ENCODE results near the gene HSD11B2. TPM values are rescaled to one million over a fixed set of nuclear protein-coding genes. Genes with fewer than 3 reads are reported as not detected.

The HSD11B2 gene
- total and polyA plus RNA-seq, 2 of the 8 experiments (the other 6 are each of a cell fraction or from before 2014, with no cell fraction given) = 28.7 to 32.9 TPM

DNA sequence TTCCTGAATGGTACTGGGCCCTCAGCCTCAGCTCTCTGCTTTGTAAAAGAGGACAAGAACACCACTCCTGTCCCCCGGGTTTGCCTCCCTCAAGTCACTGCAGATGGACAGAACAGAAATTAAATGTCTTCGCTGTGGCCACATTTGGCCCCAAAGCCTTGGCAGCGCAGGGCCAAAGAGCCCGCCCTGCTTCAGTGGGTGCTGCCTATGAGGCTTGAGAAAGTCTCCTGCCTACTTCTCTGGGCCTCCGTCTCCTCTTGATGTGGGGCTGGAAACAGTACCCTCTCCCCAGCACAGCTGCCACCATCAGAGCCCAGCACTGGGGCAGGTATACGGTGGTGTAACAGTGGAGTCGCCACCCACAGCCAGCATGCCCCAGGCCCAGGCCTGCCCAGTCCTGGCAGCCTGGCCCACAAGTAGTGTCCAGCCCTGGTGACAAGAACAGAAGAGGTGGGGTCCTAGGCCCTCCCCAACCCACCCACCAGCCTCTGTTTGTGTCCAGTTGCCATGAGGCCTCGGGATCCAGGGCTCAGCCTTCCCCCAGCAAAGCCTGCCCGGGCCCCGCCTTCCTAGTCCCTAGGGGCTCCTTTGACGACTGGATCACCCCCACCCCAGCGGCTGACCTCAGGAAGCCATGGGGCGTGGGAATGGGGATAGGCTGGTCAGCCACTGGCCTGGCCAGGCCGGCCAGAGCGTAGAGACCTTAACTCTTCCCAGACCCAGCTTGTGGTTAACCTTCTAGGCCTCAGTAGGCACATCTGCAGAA is 33.7 kb upstream of the HSD11B2 start (continued):
- TF ChIP-seq, protein P1, sequence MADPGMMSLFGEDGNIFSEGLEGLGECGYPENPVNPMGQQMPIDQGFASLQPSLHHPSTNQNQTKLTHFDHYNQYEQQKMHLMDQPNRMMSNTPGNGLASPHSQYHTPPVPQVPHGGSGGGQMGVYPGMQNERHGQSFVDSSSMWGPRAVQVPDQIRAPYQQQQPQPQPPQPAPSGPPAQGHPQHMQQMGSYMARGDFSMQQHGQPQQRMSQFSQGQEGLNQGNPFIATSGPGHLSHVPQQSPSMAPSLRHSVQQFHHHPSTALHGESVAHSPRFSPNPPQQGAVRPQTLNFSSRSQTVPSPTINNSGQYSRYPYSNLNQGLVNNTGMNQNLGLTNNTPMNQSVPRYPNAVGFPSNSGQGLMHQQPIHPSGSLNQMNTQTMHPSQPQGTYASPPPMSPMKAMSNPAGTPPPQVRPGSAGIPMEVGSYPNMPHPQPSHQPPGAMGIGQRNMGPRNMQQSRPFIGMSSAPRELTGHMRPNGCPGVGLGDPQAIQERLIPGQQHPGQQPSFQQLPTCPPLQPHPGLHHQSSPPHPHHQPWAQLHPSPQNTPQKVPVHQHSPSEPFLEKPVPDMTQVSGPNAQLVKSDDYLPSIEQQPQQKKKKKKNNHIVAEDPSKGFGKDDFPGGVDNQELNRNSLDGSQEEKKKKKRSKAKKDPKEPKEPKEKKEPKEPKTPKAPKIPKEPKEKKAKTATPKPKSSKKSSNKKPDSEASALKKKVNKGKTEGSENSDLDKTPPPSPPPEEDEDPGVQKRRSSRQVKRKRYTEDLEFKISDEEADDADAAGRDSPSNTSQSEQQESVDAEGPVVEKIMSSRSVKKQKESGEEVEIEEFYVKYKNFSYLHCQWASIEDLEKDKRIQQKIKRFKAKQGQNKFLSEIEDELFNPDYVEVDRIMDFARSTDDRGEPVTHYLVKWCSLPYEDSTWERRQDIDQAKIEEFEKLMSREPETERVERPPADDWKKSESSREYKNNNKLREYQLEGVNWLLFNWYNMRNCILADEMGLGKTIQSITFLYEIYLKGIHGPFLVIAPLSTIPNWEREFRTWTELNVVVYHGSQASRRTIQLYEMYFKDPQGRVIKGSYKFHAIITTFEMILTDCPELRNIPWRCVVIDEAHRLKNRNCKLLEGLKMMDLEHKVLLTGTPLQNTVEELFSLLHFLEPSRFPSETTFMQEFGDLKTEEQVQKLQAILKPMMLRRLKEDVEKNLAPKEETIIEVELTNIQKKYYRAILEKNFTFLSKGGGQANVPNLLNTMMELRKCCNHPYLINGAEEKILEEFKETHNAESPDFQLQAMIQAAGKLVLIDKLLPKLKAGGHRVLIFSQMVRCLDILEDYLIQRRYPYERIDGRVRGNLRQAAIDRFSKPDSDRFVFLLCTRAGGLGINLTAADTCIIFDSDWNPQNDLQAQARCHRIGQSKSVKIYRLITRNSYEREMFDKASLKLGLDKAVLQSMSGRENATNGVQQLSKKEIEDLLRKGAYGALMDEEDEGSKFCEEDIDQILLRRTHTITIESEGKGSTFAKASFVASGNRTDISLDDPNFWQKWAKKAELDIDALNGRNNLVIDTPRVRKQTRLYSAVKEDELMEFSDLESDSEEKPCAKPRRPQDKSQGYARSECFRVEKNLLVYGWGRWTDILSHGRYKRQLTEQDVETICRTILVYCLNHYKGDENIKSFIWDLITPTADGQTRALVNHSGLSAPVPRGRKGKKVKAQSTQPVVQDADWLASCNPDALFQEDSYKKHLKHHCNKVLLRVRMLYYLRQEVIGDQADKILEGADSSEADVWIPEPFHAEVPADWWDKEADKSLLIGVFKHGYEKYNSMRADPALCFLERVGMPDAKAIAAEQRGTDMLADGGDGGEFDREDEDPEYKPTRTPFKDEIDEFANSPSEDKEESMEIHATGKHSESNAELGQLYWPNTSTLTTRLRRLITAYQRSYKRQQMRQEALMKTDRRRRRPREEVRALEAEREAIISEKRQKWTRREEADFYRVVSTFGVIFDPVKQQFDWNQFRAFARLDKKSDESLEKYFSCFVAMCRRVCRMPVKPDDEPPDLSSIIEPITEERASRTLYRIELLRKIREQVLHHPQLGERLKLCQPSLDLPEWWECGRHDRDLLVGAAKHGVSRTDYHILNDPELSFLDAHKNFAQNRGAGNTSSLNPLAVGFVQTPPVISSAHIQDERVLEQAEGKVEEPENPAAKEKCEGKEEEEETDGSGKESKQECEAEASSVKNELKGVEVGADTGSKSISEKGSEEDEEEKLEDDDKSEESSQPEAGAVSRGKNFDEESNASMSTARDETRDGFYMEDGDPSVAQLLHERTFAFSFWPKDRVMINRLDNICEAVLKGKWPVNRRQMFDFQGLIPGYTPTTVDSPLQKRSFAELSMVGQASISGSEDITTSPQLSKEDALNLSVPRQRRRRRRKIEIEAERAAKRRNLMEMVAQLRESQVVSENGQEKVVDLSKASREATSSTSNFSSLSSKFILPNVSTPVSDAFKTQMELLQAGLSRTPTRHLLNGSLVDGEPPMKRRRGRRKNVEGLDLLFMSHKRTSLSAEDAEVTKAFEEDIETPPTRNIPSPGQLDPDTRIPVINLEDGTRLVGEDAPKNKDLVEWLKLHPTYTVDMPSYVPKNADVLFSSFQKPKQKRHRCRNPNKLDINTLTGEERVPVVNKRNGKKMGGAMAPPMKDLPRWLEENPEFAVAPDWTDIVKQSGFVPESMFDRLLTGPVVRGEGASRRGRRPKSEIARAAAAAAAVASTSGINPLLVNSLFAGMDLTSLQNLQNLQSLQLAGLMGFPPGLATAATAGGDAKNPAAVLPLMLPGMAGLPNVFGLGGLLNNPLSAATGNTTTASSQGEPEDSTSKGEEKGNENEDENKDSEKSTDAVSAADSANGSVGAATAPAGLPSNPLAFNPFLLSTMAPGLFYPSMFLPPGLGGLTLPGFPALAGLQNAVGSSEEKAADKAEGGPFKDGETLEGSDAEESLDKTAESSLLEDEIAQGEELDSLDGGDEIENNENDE (IDR thresholded peaks at IDR 0.05; ENCODE audit: insufficient replicate concordance, low read length) = no peak
- TF ChIP-seq TEAD4 (IDR thresholded peaks at IDR 0.05; ENCODE audit: low read depth, low read length) (no peak), SIX5 (IDR thresholded peaks at IDR 0.05; ENCODE audit: low read depth, low read length) (no peak), NANOG (IDR thresholded peaks at IDR 0.05; ENCODE audit: insufficient read depth, low read depth, low read length, poor library complexity, severe bottlenecking) (no peak)
